ENCODE measurements around the gene ARL15. TPM values are rescaled to one million over a fixed set of nuclear protein-coding genes. Genes with fewer than 3 reads are reported as not detected.

Gene ARL15
- polyA plus RNA-seq, 4 donors: 26.6 to 34.4 (median 32.2) TPM

DNA sequence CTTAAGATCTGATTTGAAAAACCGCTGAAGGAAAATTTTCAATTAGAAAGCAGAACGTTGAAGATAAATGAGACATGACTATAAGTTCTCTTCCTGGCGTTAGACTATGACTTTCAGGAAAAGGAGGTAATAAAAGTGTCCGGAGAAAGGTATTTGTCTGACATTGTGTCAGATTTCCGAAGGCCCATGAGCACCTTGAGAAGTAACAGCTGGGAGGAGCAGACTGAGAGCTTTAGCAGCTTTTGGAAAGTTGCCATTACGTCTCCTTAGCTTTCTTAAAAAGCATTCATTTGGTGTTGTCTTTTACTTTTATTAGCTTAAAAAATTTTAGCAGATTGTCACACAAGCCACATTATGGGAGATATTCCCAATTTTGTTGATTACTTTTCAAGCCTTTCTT is 386.4 kb downstream of the ARL15 start:
- DNase-seq (ENCODE audit: low read depth in 4 of 4, low spot score in 2 of 4): peak in 3 of 4 donors; percentile 42 to 62 (median 55)

DNA sequence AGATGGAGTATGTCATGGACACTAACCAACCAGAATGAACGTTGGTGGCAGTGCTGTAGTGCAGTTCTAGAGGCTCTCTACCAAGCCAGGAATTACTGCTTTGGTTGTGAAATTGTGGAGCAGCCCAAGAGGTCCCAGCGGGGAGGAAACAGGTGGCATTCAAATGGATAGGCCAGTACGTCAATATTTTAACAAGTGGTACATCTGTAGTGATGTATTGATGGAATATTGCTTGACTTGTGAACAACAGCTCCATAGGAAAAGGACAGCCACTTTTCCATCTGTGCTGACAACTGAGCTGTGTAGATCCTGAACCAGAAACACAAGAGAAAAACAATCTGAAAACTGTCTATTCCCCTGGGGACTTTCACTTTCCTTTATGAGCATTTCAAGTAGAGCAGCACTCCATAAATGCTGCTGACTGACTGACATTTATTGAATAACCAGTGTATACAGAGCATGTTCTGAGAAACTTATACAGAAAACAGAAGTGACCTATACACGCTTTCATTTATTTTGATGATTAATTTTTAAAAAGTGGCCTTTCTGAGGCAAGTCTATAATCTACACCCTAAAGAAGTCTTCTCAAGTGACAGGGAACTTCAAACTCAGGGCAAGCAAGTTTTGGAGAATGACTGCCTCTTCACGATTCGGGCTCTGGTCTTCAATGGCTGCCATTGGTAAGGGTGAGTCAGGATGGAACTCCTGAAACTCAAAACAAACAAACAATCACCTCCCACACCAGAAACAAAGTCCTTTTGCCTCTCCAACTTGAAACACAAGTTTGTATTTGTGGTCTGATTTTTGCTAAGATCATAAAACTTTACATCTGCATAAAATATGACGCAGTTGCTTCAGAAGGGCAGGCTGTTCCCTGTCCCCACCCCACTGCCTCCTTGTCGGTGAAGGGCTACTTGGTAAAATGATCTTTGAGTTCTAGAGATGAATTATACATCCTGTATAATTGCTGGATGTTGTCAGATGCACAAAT is 387.6 kb downstream of the ARL15 start:
- DNase-seq (ENCODE audit: low read depth in 4 of 4, low spot score in 2 of 4): no peak

DNA sequence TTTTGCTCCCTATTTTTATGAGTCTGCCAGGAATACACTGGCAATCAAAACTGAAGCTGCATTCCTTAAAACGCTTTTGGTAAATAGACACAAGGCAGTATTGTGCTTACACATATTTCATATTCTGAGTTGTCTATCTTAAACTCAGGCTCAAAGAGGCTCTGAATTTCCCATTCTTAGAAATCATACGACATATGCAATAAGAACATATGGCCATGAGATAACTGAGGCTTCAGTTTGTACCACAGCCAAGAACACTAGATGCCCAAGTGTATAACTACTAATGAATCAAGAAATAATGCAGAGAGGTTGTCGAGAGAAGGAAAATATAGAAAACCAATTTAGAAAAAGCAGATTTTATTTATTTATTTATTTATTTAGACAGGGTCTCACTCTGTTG is 392.5 kb downstream of the ARL15 start:
- DNase-seq (ENCODE audit: low read depth in 4 of 4, low spot score in 2 of 4): no peak

- no peak for DNase-seq (ENCODE audit: low read depth in 4 of 4, low spot score in 2 of 4)
Observed at GRCh38 chr5:53917095-53917494, 393.3 kb downstream of the ARL15 start.

- no peak for DNase-seq (ENCODE audit: low read depth in 4 of 4, low spot score in 2 of 4)
Observed at GRCh38 chr5:53915120-53915519, 395.3 kb downstream of the ARL15 start.

DNA sequence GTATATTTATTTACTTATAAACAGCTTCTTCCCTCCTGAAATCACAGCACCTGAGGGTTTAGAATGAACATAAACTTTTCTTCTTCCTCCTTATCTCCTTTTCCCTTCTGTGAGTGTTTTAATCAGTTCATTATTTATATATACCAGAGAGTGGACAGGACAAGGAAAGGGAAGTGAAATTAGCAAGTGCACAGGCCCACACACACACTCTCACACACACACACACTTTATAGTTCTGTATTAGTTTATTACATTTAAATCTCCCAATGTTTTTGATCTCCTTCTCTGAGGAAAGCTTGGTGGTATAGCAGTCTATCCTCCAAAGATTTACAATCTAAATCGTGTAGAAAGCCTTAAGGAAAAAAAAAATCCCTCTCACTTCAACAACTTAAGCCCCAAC is 396.4 kb downstream of the ARL15 start:
- no peak for DNase-seq (ENCODE audit: low read depth in 4 of 4, low spot score in 2 of 4)

GRCh38 chr5:53908757-53909156 is 401.6 kb downstream of the ARL15 start:
- no peak for DNase-seq (ENCODE audit: low read depth in 4 of 4, low spot score in 2 of 4)

GRCh38 chr5:53907827-53908226 is 402.5 kb downstream of the ARL15 start:
- no peak for DNase-seq (ENCODE audit: low read depth in 4 of 4, low spot score in 2 of 4)

- DNase-seq (ENCODE audit: low read depth in 4 of 4, low spot score in 2 of 4): no peak
Observed at GRCh38 chr5:53906736-53907135, 403.6 kb downstream of the ARL15 start.

DNA sequence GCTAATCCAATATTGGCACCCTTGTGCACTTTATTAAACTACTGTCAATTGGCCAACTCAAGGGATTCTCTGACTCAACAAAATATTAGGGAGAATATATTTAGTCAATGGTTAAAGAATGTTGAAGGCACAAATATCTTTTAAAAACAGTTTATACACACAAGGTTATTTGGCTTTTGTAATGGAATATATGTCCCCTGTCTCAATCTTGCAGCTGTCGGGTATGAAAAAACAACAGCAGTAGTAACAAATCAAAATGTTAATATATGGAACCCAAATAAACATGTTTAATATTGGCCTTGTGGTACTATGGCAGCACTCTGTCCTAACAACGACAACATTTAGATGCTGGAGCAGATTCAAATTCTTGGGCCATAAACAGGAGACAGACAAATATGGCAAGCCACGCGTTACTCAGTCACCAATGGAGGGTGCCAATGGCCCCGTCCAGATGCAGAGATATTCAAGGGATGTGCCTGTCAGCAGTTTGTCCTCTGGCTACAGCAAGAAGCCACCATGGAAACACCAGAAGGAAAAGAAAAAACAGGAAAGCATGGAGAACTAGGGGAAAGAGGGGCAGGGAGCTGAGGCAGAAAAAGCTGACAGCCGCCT is 408.0 kb downstream of the ARL15 start:
- no peak for DNase-seq (ENCODE audit: low read depth in 4 of 4, low spot score in 2 of 4)

DNA sequence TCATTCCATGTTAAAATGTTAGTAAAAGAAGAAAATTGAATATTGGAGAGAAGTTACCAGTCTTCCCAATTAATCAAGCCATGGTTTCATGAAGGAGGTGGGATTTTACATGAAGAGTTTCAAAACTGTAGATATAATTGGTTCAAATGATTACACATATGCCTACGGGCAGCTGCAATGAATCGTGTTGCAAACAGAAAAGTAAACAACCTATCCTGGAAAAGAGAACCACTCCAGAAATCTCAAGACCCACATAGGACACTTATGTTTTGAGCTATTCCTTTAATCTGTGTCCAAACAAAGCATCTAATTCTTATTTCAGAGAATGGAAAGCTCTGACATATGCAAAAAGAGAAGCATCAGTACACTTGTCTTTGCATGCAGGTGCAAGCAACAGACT is 409.7 kb downstream of the ARL15 start:
- no peak for DNase-seq (ENCODE audit: low read depth in 4 of 4, low spot score in 2 of 4)

DNA sequence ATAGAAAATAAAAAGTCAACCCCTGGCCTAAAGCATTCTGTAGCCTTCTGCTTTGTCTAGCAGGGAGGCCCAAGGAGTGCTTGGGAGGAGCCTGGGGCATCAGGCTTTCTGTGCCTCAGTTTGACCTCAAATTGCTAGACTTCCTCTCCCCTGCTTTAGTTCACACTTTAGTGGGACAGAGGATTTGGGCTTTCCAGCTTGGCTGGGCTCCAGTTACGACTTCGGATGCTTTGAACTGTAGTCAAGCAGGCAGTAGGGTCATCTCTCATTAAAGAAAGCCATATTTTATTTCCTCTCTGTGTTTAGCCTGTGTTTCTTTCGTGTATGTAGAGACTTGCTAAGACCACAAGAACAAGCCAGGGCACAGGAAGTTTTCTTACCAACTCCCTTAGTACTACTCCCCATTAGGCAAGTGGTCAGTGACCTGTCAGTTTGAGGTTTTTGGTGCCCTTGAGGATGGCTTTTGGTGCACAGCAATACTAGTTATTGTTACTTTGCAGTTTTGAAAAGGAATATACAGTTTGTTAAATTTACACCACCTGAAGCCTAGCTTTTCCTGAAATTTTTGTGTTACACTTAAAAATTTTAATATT is 415.2 kb downstream of the ARL15 start:
- peak in 2 of 4 donors; percentile 36 to 60 for DNase-seq (ENCODE audit: low read depth in 4 of 4, low spot score in 2 of 4)

- no peak for DNase-seq (ENCODE audit: low read depth in 4 of 4, low spot score in 2 of 4)
Observed at GRCh38 chr5:53893626-53894025, 416.7 kb downstream of the ARL15 start.

GRCh38 chr5:53892224-53892623 is 418.1 kb downstream of the ARL15 start:
- DNase-seq (ENCODE audit: low read depth in 4 of 4, low spot score in 2 of 4): no peak

DNA sequence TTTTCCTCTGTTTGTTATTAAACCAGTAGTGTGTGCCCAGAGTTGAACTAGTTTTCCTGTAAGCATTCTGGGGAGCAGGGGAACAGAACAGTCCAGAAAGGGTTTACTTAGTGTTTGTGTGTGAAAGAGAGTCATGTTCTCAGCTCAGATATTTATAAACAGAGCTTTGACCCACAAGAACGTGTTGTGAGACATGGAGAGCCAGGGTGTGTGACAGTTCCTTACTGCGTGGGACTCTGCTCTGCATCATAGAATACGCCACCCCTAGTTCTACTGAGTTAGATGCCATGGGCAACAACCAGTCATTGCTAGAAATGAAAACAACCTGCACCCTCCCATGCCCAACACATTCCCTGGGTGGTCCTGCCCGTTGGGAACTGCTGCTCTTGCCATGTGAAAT is 419.2 kb downstream of the ARL15 start:
- DNase-seq (ENCODE audit: low read depth in 4 of 4, low spot score in 2 of 4): no peak

GRCh38 chr5:53890490-53890889 is 419.9 kb downstream of the ARL15 start:
- no peak for DNase-seq (ENCODE audit: low read depth in 4 of 4, low spot score in 2 of 4)

DNA sequence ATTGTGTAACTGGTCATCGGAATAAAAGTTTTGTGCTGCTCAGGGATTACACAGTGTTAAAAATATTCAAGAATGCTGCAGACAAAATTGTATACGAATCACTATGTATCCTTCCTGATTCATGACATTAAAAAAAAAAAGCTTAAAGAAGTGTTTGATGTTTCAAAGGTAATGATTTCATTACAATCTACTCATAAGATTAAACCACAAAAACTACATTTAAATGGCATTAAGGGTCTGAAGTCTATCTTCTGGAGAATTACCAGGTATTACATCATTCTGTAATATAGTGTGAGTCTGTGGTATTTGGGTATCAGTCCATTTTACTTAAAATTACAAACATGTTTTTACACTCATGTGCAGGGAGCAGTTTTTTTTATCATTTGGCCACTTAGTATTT is 425.5 kb downstream of the ARL15 start:
- DNase-seq (ENCODE audit: low read depth in 4 of 4, low spot score in 2 of 4): no peak

DNA sequence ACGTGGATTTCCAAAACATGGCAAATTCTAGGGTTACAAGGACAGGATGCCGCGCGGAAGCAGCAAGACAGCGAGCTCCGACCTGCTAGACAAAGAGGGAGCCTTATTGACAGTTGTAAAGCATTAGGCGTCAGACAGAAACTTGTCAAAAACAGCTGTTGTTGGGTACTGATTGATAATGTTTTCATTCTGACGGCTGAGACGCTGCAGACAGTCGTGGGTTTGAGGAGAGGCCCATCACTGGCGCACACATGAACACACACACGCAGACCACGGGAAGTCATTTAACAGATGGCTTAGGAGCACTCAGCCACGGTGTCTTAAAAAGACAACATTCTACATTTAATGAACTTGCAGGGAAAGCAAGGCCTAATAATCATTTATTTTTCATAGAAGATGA is 426.0 kb downstream of the ARL15 start:
- no peak for DNase-seq (ENCODE audit: low read depth in 4 of 4, low spot score in 2 of 4)

- no peak for DNase-seq (ENCODE audit: low read depth in 4 of 4, low spot score in 2 of 4)
Observed at GRCh38 chr5:53882676-53883031, 427.7 kb downstream of the ARL15 start.

- DNase-seq (ENCODE audit: low read depth in 4 of 4, low spot score in 2 of 4): no peak
Observed at GRCh38 chr5:53882006-53882675, 428.2 kb downstream of the ARL15 start.

DNA sequence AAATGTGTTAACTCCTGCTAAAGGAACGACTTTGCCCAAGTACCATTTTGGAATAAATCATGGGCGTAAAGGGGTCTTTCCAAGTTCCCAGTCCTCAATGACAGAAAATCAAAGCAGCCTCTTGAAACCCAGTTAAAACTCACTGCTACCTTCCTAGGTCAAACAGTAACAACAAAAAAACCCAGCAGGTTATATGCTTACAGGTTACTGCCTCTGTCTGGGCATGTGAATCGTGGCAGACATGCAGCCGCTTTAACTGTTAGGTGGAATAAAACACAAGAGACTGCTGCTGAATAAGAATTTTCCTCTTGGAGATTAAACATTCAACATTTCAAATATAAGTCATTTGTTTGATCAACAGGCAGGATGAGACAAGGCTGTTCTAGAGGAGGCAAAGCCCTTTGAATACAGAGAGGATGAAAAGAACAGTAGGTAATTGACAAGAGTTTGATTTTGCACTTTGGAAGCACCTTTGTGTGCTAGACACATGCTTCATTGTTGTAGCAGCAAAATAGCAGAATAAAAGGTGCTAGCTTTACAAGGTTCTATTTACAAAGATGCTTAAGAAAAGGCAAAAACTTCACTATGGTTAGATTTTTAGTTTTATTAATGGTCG is 430.6 kb downstream of the ARL15 start:
- no peak for DNase-seq (ENCODE audit: low read depth in 4 of 4, low spot score in 2 of 4)
